ENCODE measurements around the gene OMP. TPM values are rescaled to one million over a fixed set of nuclear protein-coding genes. Genes with fewer than 3 reads are reported as not detected.

OMP gene
- polyA plus RNA-seq, 1 donor from 2014 or later = not detected

- TF ChIP-seq REST (IDR thresholded peaks at IDR 0.05; ENCODE audit: borderline replicate concordance) (no peak), CTCF (IDR thresholded peaks at IDR 0.05; ENCODE audit: poor library complexity, severe bottlenecking) (no peak), EZH2 (IDR thresholded peaks at IDR 0.05; ENCODE audit: borderline replicate concordance, insufficient read depth, low read length, poor library complexity, severe bottlenecking) (no peak), TAF1 (IDR thresholded peaks at IDR 0.05; ENCODE audit: low read depth) (no peak), POLR2AphosphoS5 (IDR thresholded peaks at IDR 0.05) (no peak), EP300 (conservative IDR thresholded peaks at IDR 0.05; ENCODE audit: poor library complexity, severe bottlenecking) (no peak), SMC3 (conservative IDR thresholded peaks at IDR 0.05; ENCODE audit: poor library complexity) (no peak), MXI1 (conservative IDR thresholded peaks at IDR 0.05; ENCODE audit: poor library complexity, severe bottlenecking) (no peak), RAD21 (conservative IDR thresholded peaks at IDR 0.05) (no peak)
- H3K9me3 ChIP-seq (ENCODE audit: low read length) = no peaks in the 10 kb centered on the region
- H3K36me3 ChIP-seq (ENCODE audit: insufficient read depth, low read length) = no peaks in the 10 kb centered on the region
- no peak overlapping the region for H2AFZ ChIP-seq (ENCODE audit: low read depth, low read length)
- H3K9me2 ChIP-seq (ENCODE audit: insufficient read depth, low read length) = no peaks in the 10 kb centered on the region
- no peaks in the 10 kb centered on the region for H3F3A ChIP-seq (ENCODE audit: insufficient read depth, low read length, poor library complexity, severe bottlenecking)
- no peak overlapping the region for H3K9ac ChIP-seq (ENCODE audit: low read length)
- H3K79me2 ChIP-seq (replicated peaks; ENCODE audit: insufficient read depth, low read length) = no peaks in the 10 kb centered on the region
- H4K20me1 ChIP-seq (ENCODE audit: insufficient read depth) = no peaks in the 10 kb centered on the region
- H3K27me3 ChIP-seq (ENCODE audit: insufficient read depth, low read depth, low read length) = no peaks in the 10 kb centered on the region
- H3K4me2 ChIP-seq (ENCODE audit: low read length) = no peak overlapping the region
- H3K27ac ChIP-seq (ENCODE audit: low read length) = no peak overlapping the region
- no peak overlapping the region for H3K4me3 ChIP-seq (ENCODE audit: low read length)
Observed at GRCh38 chr11:77114089-77114463, 11.4 kb downstream of the OMP start.

GRCh38 chr11:77115181-77115611 lies 12.6 kb downstream of the OMP start:
- Histone ChIP-seq H3K4me3 (ENCODE audit: low read length) (no peak overlapping the region), H3K9me3 (ENCODE audit: low read length) (no peaks in the 10 kb centered on the region), H4K20me1 (ENCODE audit: insufficient read depth) (no peaks in the 10 kb centered on the region), H2AFZ (ENCODE audit: low read depth, low read length) (no peak overlapping the region), H3K4me2 (ENCODE audit: low read length) (no peak overlapping the region), H3K9ac (ENCODE audit: low read length) (no peak overlapping the region), H3K27ac (ENCODE audit: low read length) (no peak overlapping the region), H3K79me2 (replicated peaks; ENCODE audit: insufficient read depth, low read length) (no peaks in the 10 kb centered on the region), H3K27me3 (ENCODE audit: insufficient read depth, low read depth, low read length) (no peaks in the 10 kb centered on the region), H3K9me2 (ENCODE audit: insufficient read depth, low read length) (no peaks in the 10 kb centered on the region), H3K36me3 (ENCODE audit: insufficient read depth, low read length) (no peaks in the 10 kb centered on the region), H3F3A (ENCODE audit: insufficient read depth, low read length, poor library complexity, severe bottlenecking) (no peaks in the 10 kb centered on the region)
- TF ChIP-seq EP300 (conservative IDR thresholded peaks at IDR 0.05; ENCODE audit: poor library complexity, severe bottlenecking) (no peak), REST (IDR thresholded peaks at IDR 0.05; ENCODE audit: borderline replicate concordance) (no peak)
